Transverse colon (tissue), 3 donors: Measurements from ENCODE around the gene RPRD1B.

ENCODE experiments used
- CTCF ChIP-seq, 5 experiments: fragments of 200-600 bp in 3 of 5; fragments of 450-650 bp in 2 of 5; sonication (generic) in 3 of 5; IDR thresholded peaks; 1 replicate in 2 of 5; 2 replicates in 3 of 5; pipeline ENCODE4 v1.5.1; 2016 to 2017; ENCODE audit warnings: antibody characterized with exemption in 5 of 5, inconsistent platforms in 3 of 5, mild to moderate bottlenecking in 2 of 5, moderate library complexity in 1 of 5
- POLR2A ChIP-seq: fragments of 450-650 bp; IDR thresholded peaks from one replicate; pipeline ENCODE4 v1.6.1; 2016; ENCODE audit warnings: antibody characterized with exemption, mild to moderate bottlenecking, moderate library complexity

DNA sequence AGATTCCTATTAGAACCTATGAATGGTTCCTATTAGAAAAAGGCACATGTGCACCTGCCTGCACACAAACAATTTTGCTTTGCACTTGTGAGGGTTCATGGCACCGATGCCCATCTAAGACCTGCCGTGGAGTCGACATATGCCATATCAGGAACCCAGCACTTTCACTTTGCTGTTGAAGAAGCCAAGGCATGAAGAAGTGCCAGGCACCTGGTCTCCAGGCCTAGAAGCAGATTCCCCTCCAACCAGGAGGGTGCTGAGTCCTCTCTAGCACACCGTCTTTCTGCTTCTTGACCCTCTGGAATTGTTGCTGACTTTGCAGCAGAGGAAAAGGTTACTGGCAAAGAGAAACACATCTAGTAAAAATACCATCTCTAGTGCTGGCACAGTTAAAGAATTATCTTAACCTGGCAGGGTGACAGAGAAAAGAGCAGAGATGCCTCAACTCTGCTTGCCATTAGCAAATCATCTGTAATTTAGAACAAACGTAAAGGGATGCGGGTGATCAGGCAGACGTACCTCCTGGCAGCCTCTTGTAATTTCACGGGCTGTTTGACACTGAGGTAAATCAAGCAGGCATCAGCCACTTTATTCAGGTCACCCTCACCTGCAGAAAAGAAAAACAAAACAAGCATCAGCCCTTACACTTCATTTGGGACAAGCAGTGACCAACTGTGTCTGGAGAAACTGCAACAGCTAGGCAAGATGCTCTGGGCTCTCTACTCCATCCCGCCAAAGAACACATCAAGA, 37.5 kb upstream of the RPRD1B start:
- no peak for TF ChIP-seq POLR2A
- no peak for TF ChIP-seq CTCF (IDR thresholded peaks at IDR 0.05)
